IMR-90 (cell line): ENCODE results near the gene MPPED1. TPM values are rescaled to one million over a fixed set of nuclear protein-coding genes. Genes with fewer than 3 reads are reported as not detected.

Experiments used
- ATAC-seq: fragments of 200-7000 bp; cut with Tn5 transposase; 2 replicates; pipeline ENCODE4 v1.9.1; 2020; ENCODE audit warnings: low read depth, mild to moderate bottlenecking, moderate library complexity
- BruUV-seq: library from RNA; stranded (reverse); fragments of 400-500 nt; replicated peaks from 2 replicates; lab custom pipeline; 2021; lab: Mats Ljungman, UMichigan
- CTCF ChIA-PET: fragments of 300-600 bp; formaldehyde crosslinking; extraction: SDS; loops from one replicate; lab custom pipeline; 2021; ENCODE audit warnings: antibody characterized with exemption; lab: Yijun Ruan, JAX
- POLR2A ChIA-PET: fragments of 300-600 bp; sonication (Branson Sonifier 250); formaldehyde crosslinking; loops from one replicate; lab custom pipeline; 2022; ENCODE audit warnings: antibody characterized with exemption; ENCODE audit not compliant: unreplicated experiment; lab: Charles Lee
- DNase-seq: peaks from one replicate; pipeline ENCODE4 v3.0.0; 2013
- H2AFZ ChIP-seq: replicated peaks from 2 replicates; pipeline ENCODE3; 2013; ENCODE audit warnings: low read length, mild to moderate bottlenecking; ENCODE audit not compliant: poor library complexity
- H2AK5ac ChIP-seq: 2 replicates; pipeline ENCODE4 v1.6.1; 2013; ENCODE audit warnings: low read depth, low read length, inconsistent platforms
- H2AK9ac ChIP-seq: replicated peaks from 2 replicates; pipeline ENCODE3; 2013; ENCODE audit warnings: mild to moderate bottlenecking, low read depth, low read length, moderate library complexity; ENCODE audit not compliant: poor library complexity
- H2BK120ac ChIP-seq: 2 replicates; pipeline ENCODE4 v1.6.1; 2013; ENCODE audit warnings: low read depth, low read length, inconsistent platforms
- H2BK15ac ChIP-seq: 3 replicates; pipeline ENCODE4 v1.6.1; 2013; ENCODE audit warnings: low read depth, low read length, inconsistent platforms
- H2BK20ac ChIP-seq: 2 replicates; pipeline ENCODE4 v1.6.1; 2013; ENCODE audit warnings: low read depth, mild to moderate bottlenecking, inconsistent platforms, low read length, moderate library complexity
- H2BK5ac ChIP-seq: 2 replicates; pipeline ENCODE4 v1.6.1; 2013; ENCODE audit warnings: mild to moderate bottlenecking, low read depth, low read length, inconsistent platforms; ENCODE audit not compliant: poor library complexity, severe bottlenecking
- H3K14ac ChIP-seq: replicated peaks from 2 replicates; pipeline ENCODE4 v1.6.1; 2013; ENCODE audit warnings: low read depth, low read length, inconsistent platforms
- H3K18ac ChIP-seq: 2 replicates; pipeline ENCODE4 v1.6.1; 2013; ENCODE audit warnings: low read depth, low read length, control low read depth
- H3K23ac ChIP-seq: 2 replicates; pipeline ENCODE4 v1.6.1; 2013; ENCODE audit warnings: low read depth, low read length, inconsistent platforms
- H3K27ac ChIP-seq: 2 replicates; pipeline ENCODE4 v1.5.1; 2013; ENCODE audit warnings: mild to moderate bottlenecking, control low read depth, low read length; ENCODE audit not compliant: insufficient read depth
- H3K27me3 ChIP-seq: 2 replicates; pipeline ENCODE4 v1.6.1; 2013; ENCODE audit warnings: low read length; ENCODE audit not compliant: control insufficient read depth, insufficient read depth
- H3K36me3 ChIP-seq: 2 replicates; pipeline ENCODE4 v1.6.1; 2013; ENCODE audit warnings: low read length, mixed read lengths; ENCODE audit not compliant: control insufficient read depth, insufficient read depth
- H3K4ac ChIP-seq: 2 replicates; pipeline ENCODE4 v1.6.1; 2013; ENCODE audit warnings: low read depth, low read length, inconsistent platforms
- H3K4me1 ChIP-seq: 2 replicates; pipeline ENCODE4 v1.6.1; 2013; ENCODE audit warnings: low read length, mixed read lengths; ENCODE audit not compliant: control insufficient read depth, insufficient read depth
- H3K4me2 ChIP-seq: 2 replicates; pipeline ENCODE4 v1.6.1; 2013; ENCODE audit warnings: low read depth, mild to moderate bottlenecking, control low read depth, low read length, moderate library complexity
- H3K4me3 ChIP-seq: 2 replicates; pipeline ENCODE4 v1.5.1; 2013; ENCODE audit warnings: low read depth, mild to moderate bottlenecking, control low read depth, low read length, moderate library complexity; ENCODE audit not compliant: insufficient read depth
- H3K56ac ChIP-seq: 2 replicates; pipeline ENCODE4 v1.6.1; 2013; ENCODE audit warnings: low read length, inconsistent platforms; ENCODE audit not compliant: insufficient read depth; ENCODE audit errors: extremely low read depth
- H3K79me1 ChIP-seq, 2 experiments: 2 replicates each; pipeline ENCODE4 v1.6.1; 2013; ENCODE audit warnings: low read length in 2 of 2, inconsistent platforms in 1 of 2, low read depth in 1 of 2
- H3K9ac ChIP-seq: 2 replicates; pipeline ENCODE4 v1.6.1; 2013; ENCODE audit warnings: low read depth, low read length, control low read depth
- H3K9me1 ChIP-seq: 2 replicates; pipeline ENCODE4 v1.6.1; 2013; ENCODE audit warnings: low read length, inconsistent platforms; ENCODE audit not compliant: insufficient read depth
- H3K9me3 ChIP-seq: 2 replicates; pipeline ENCODE4 v1.6.1; 2013; ENCODE audit warnings: low read length; ENCODE audit not compliant: control insufficient read depth, insufficient read depth
- H4K20me1 ChIP-seq: 2 replicates; pipeline ENCODE4 v1.6.1; 2013; ENCODE audit warnings: low read length, inconsistent platforms; ENCODE audit not compliant: insufficient read depth
- H4K5ac ChIP-seq: 2 replicates; pipeline ENCODE4 v1.6.1; 2013; ENCODE audit warnings: mild to moderate bottlenecking, low read depth, low read length, control low read depth
- H4K8ac ChIP-seq, 2 experiments: 2 replicates each; pipeline ENCODE4 v1.6.1; 2013; ENCODE audit warnings: low read depth in 2 of 2, low read length in 2 of 2, control low read depth in 1 of 2, inconsistent platforms in 1 of 2
- H4K91ac ChIP-seq: 2 replicates; pipeline ENCODE4 v1.6.1; 2013; ENCODE audit warnings: low read depth, low read length, inconsistent platforms; ENCODE audit not compliant: insufficient read depth
- BHLHE40 ChIP-seq: fragments of 150-350 bp; IDR thresholded peaks from 2 replicates; pipeline ENCODE4 v1.6.1; 2016; ENCODE audit warnings: mild to moderate bottlenecking, low read depth, low read length
- CEBPB ChIP-seq: IDR thresholded peaks from 2 replicates; pipeline ENCODE4 v1.6.1; 2012; ENCODE audit warnings: low read depth, low read length, improper control_type of control experiment
- CHD1 ChIP-seq: IDR thresholded peaks from 2 replicates; pipeline ENCODE4 v1.6.1; 2012; ENCODE audit warnings: low read depth, low read length, improper control_type of control experiment
- CTCF ChIP-seq: conservative IDR thresholded peaks from 2 replicates; pipeline ENCODE4 v1.5.1; 2012; ENCODE audit warnings: mild to moderate bottlenecking, low read depth, low read length, improper control_type of control experiment
- FOS ChIP-seq: fragments of 150-350 bp; IDR thresholded peaks from 2 replicates; pipeline ENCODE4 v1.6.1; 2016; ENCODE audit warnings: low read depth, low read length
- MAFK ChIP-seq: IDR thresholded peaks from 2 replicates; pipeline ENCODE4 v1.6.1; 2012; ENCODE audit warnings: low read depth, low read length, improper control_type of control experiment
- MAZ ChIP-seq: IDR thresholded peaks from 2 replicates; pipeline ENCODE4 v1.6.1; 2012; ENCODE audit warnings: low read depth, mild to moderate bottlenecking, low read length, improper control_type of control experiment, moderate library complexity, borderline replicate concordance
- MXI1 ChIP-seq: IDR thresholded peaks from 2 replicates; pipeline ENCODE4 v1.6.1; 2012; ENCODE audit warnings: low read depth, mild to moderate bottlenecking, low read length, moderate library complexity, borderline replicate concordance
- NFE2L2 ChIP-seq: fragments of 150-350 bp; IDR thresholded peaks from 2 replicates; pipeline ENCODE4 v1.6.1; 2016; ENCODE audit warnings: low read depth, mild to moderate bottlenecking, low read length
- POLR2A ChIP-seq: IDR thresholded peaks from 2 replicates; pipeline ENCODE4 v1.6.1; 2012; ENCODE audit warnings: mild to moderate bottlenecking, low read depth, low read length
- RAD21 ChIP-seq: IDR thresholded peaks from 2 replicates; pipeline ENCODE4 v1.6.1; 2012; ENCODE audit warnings: low read length, improper control_type of control experiment
- RCOR1 ChIP-seq: IDR thresholded peaks from 2 replicates; pipeline ENCODE4 v1.6.1; 2012; ENCODE audit warnings: mild to moderate bottlenecking, low read length, improper control_type of control experiment; ENCODE audit not compliant: insufficient replicate concordance
- RFX5 ChIP-seq: IDR thresholded peaks from 2 replicates; pipeline ENCODE4 v1.8.0; 2012; ENCODE audit warnings: low read depth, mild to moderate bottlenecking, low read length, moderate library complexity
- SMC3 ChIP-seq: fragments of 150-350 bp; IDR thresholded peaks from 2 replicates; pipeline ENCODE4 v1.6.1; 2016; ENCODE audit warnings: low read depth, mild to moderate bottlenecking, antibody characterized with exemption, low read length, moderate library complexity
- WGBS, 2 experiments: methylation state at CpG; one replicate each; pipeline versions ENCODE4 v1.1.5 to v1.1.7; 2013; ENCODE audit warnings: missing lambda C conversion rate in 2 of 2; ENCODE audit not compliant: insufficient read length in 1 of 2; ENCODE audit errors: extremely low coverage in 2 of 2; 5-methylcytosine and 5-hydroxymethylcytosine counted together
- dilution Hi-C: fragments of 300-500 bp; cut with HindIII; formaldehyde crosslinking; loops from one replicate; pipeline ENCODE4 v1.14.3; 2018; ENCODE audit warnings: low sequenced_read_pairs; ENCODE audit not compliant: unreplicated experiment
- in situ Hi-C: fragments of 300-500 bp; cut with MboI; formaldehyde crosslinking; loops from 3 replicates; pipeline ENCODE4 v1.14.3; 2019; ENCODE audit warnings: low sequenced_read_pairs, inconsistent platforms, mixed read lengths
- intact Hi-C: fragments of 100-400 bp; cut with micrococcal nuclease; formaldehyde crosslinking; loops from 2 replicates; pipeline ENCODE4 v1.10.0; 2022
- polyA plus RNA-seq, 3 experiments: library from polyadenylated mRNA; depleted of rRNA; stranded (reverse); fragments of >200 nt; gene quantifications; 2 replicates each; pipeline ENCODE4 v1.2.3, GENCODE V29; 2012; ENCODE audit warnings: low replicate concordance in 1 of 3
- total RNA-seq: library from RNA; depleted of rRNA; stranded (reverse); fragments of >200 nt; gene quantifications from 2 replicates; pipeline ENCODE4 v1.2.3, GENCODE V29; 2012
- TF ChIP-seq, protein P1 (sequence below): fragments of 150-350 bp; IDR thresholded peaks from 2 replicates; pipeline ENCODE4 v1.6.1; 2017; ENCODE audit warnings: mild to moderate bottlenecking, antibody characterized with exemption, low read length, low read depth
- TF ChIP-seq, protein P2 (sequence below): fragments of 150-350 bp; IDR thresholded peaks from 2 replicates; pipeline ENCODE4 v1.6.1; 2016; ENCODE audit warnings: low read depth, mild to moderate bottlenecking, low read length, moderate library complexity, borderline replicate concordance

The MPPED1 gene
- total and polyA plus RNA-seq, 2 of the 4 experiments (the other 2 are of a cell fraction): not detected

DNA sequence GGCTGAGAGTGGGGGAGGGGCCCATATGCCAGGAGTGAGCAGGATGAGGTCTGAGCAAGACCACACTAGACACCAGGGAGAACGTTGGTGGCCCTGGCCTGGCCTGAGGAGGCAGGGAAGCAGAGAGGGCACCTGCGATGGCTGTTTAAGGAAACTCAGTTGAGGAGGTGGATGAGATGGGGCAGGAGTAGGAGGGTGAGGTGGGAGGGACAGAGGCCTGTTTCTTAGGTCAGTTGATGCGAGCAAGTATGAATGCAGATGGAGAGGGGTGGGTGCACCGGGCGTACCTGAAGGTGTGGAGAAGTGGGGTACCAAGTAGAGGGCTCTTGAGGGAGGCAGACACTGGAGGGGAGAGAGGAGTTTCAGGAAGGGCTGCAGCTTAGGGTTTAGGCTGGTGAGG lies 10.6 kb upstream of the MPPED1 start:
- Histone ChIP-seq H3K4me2 (no peak overlapping the region), H3K4me3 (no peak overlapping the region), H3K27me3 (peaks cover 5% of the 10 kb centered on the region; the same call in 1 of the 2 replicates), H2BK5ac (no peak overlapping the region), H3K56ac (no peak overlapping the region), H3K79me1 (no peaks in the 10 kb centered on the region), H3K9me3 (no peaks in the 10 kb centered on the region), H3K23ac (no peak overlapping the region), H3K9me1 (no peaks in the 10 kb centered on the region), H2BK120ac (no peak overlapping the region), H3K27ac (no peak overlapping the region), H3K18ac (no peak overlapping the region), H3K14ac (no peak overlapping the region), H4K5ac (no peak overlapping the region), H3K36me3 (no peaks in the 10 kb centered on the region), H2BK20ac (no peak overlapping the region), H2AFZ (no peak overlapping the region), H4K91ac (no peak overlapping the region), H2AK9ac (no peak overlapping the region), H3K4ac (no peak overlapping the region), H2AK5ac (no peak overlapping the region), H3K4me1 (no peaks in the 10 kb centered on the region), H4K8ac (no peak overlapping the region), H2BK15ac (no peak overlapping the region), H3K9ac (no peak overlapping the region), H4K20me1 (no peaks in the 10 kb centered on the region)
- POLR2A ChIA-PET: no interaction called here
- in situ Hi-C loops: no loop called here
- dilution Hi-C loops: no loop called here
- CTCF ChIA-PET: no interaction called here
- DNase-seq (no peak), ATAC-seq (no peak)
- WGBS, 2 experiments: 59% methylated on average over 4 of the region's 5 CpGs; no CpG with 5 or more reads in 1 of the 2 experiments
- intact Hi-C loops: no loop called here
- TF ChIP-seq MAZ: no peak
- TF ChIP-seq MAFK: no peak
- no peak for TF ChIP-seq RCOR1
- TF ChIP-seq SMC3: no peak
- TF ChIP-seq RFX5: no peak
- TF ChIP-seq RAD21: no peak
- no peak for TF ChIP-seq NFE2L2
- TF ChIP-seq CHD1: no peak
- TF ChIP-seq CTCF: no peak
- TF ChIP-seq, protein P1, sequence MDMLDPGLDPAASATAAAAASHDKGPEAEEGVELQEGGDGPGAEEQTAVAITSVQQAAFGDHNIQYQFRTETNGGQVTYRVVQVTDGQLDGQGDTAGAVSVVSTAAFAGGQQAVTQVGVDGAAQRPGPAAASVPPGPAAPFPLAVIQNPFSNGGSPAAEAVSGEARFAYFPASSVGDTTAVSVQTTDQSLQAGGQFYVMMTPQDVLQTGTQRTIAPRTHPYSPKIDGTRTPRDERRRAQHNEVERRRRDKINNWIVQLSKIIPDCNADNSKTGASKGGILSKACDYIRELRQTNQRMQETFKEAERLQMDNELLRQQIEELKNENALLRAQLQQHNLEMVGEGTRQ: no peak
- TF ChIP-seq FOS: no peak
- TF ChIP-seq MXI1: no peak
- TF ChIP-seq BHLHE40: no peak
- TF ChIP-seq CEBPB: no peak
- no peak for TF ChIP-seq POLR2A
- TF ChIP-seq, protein P2, sequence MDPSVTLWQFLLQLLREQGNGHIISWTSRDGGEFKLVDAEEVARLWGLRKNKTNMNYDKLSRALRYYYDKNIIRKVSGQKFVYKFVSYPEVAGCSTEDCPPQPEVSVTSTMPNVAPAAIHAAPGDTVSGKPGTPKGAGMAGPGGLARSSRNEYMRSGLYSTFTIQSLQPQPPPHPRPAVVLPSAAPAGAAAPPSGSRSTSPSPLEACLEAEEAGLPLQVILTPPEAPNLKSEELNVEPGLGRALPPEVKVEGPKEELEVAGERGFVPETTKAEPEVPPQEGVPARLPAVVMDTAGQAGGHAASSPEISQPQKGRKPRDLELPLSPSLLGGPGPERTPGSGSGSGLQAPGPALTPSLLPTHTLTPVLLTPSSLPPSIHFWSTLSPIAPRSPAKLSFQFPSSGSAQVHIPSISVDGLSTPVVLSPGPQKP: no peak
- BruUV-seq: no TSS peak
